ENCODE data around the gene PFDN4.

The PFDN4 gene

GRCh38 chr20:54207743-54208547, at the start of gene PFDN4:
Gene PFDN4 (plus strand): TSS chr20:54208087. CDS start chr20:54208101, 14 bp downstream.
- peak; percentile 57 for DNase-seq (ENCODE audit: low read depth)

- no peak for DNase-seq (ENCODE audit: low read depth)
These were observed 49.7 kb upstream of the PFDN4 start for GRCh38 chr20:54158226-54158625.

GRCh38 chr20:54158856-54159418, 49.0 kb upstream of the PFDN4 start:
- DNase-seq (ENCODE audit: low read depth), result no peak

- no peak for DNase-seq (ENCODE audit: low read depth)
These were observed 47.6 kb upstream of the PFDN4 start for GRCh38 chr20:54160065-54161007.

GRCh38 chr20:54161008-54161820, 46.7 kb upstream of the PFDN4 start:
- no peak for DNase-seq (ENCODE audit: low read depth)

- DNase-seq (ENCODE audit: low read depth), result no peak
These were observed 46.1 kb upstream of the PFDN4 start for GRCh38 chr20:54161821-54162149.

- DNase-seq (ENCODE audit: low read depth), result no peak
These were observed 45.4 kb upstream of the PFDN4 start for GRCh38 chr20:54162378-54163009.

- DNase-seq (ENCODE audit: low read depth), result no peak
These were observed 44.5 kb upstream of the PFDN4 start for GRCh38 chr20:54163402-54163801.

GRCh38 chr20:54165014-54165413, 42.9 kb upstream of the PFDN4 start:
- no peak for DNase-seq (ENCODE audit: low read depth)

GRCh38 chr20:54165803-54166202, 42.1 kb upstream of the PFDN4 start:
- DNase-seq (ENCODE audit: low read depth), result no peak

- no peak for DNase-seq (ENCODE audit: low read depth)
These were observed 40.8 kb upstream of the PFDN4 start for GRCh38 chr20:54166987-54167662.

GRCh38 chr20:54167909-54168872, 39.7 kb upstream of the PFDN4 start:
- no peak for DNase-seq (ENCODE audit: low read depth)

- no peak for DNase-seq (ENCODE audit: low read depth)
These were observed 38.7 kb upstream of the PFDN4 start for GRCh38 chr20:54168961-54169862.

GRCh38 chr20:54170026-54170471, 37.8 kb upstream of the PFDN4 start:
- no peak for DNase-seq (ENCODE audit: low read depth)

- DNase-seq (ENCODE audit: low read depth), result no peak
These were observed 36.9 kb upstream of the PFDN4 start for GRCh38 chr20:54170963-54171362.

- DNase-seq (ENCODE audit: low read depth), result no peak
These were observed 35.4 kb upstream of the PFDN4 start for GRCh38 chr20:54172532-54172855.

GRCh38 chr20:54172856-54173652, 34.8 kb upstream of the PFDN4 start:
- DNase-seq (ENCODE audit: low read depth), result no peak
